Nephron progenitor cell (in vitro differentiated cells): Measurements from ENCODE around the gene WFIKKN1.

Source experiments
- DNase-seq: peaks from one replicate; pipeline ENCODE4 v3.0.0; 2021
- H3K27ac Mint-ChIP-seq: 2 replicates; pipeline ENCODE4 v1.8.0; 2021; ENCODE audit warnings: mild to moderate bottlenecking, moderate library complexity, mixed read lengths
- H3K27me3 Mint-ChIP-seq: 2 replicates; pipeline ENCODE4 v1.8.0; 2021; ENCODE audit warnings: mild to moderate bottlenecking, low read depth, mixed read lengths; ENCODE audit not compliant: poor library complexity
- H3K36me3 Mint-ChIP-seq: 2 replicates; pipeline ENCODE4 v1.8.0; 2021; ENCODE audit warnings: low read depth, mixed read lengths
- H3K4me1 Mint-ChIP-seq: 2 replicates; pipeline ENCODE4 v1.8.0; 2021; ENCODE audit warnings: mixed read lengths
- H3K4me3 Mint-ChIP-seq: 2 replicates; pipeline ENCODE4 v1.8.0; 2021; ENCODE audit warnings: mild to moderate bottlenecking, moderate library complexity, mixed read lengths
- H3K9me3 Mint-ChIP-seq: 2 replicates; pipeline ENCODE4 v1.8.0; 2021; ENCODE audit warnings: mild to moderate bottlenecking, moderate library complexity, mixed read lengths
- TF ChIP-seq, protein P1 (sequence below): fragments of 200-600 bp; sonication (generic); IDR thresholded peaks from 2 replicates; pipeline ENCODE4 v1.5.0; 2021; ENCODE audit warnings: antibody characterized with exemption

WFIKKN1 gene

DNA sequence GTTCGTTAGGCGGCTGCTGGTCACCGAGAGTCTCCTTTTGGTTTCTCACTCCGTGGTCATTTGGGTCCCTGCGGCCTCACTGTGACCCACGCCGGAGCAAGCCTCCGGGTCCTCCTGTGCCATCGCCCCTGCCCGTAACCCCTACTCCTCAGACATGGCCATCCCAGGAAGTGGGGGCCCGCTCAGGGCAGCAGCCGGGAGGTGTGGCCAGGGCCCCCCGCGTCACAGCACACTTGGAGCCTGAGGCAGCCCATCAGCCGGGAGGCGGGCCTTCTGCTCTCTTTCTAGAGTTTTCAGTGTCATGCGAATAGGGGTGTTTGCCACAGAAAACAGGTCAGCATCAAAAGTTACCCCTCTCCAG lies 7.9 kb upstream of the WFIKKN1 start:
- H3K36me3 Mint-ChIP-seq = peaks cover 6% of the 10 kb centered on the region

DNA sequence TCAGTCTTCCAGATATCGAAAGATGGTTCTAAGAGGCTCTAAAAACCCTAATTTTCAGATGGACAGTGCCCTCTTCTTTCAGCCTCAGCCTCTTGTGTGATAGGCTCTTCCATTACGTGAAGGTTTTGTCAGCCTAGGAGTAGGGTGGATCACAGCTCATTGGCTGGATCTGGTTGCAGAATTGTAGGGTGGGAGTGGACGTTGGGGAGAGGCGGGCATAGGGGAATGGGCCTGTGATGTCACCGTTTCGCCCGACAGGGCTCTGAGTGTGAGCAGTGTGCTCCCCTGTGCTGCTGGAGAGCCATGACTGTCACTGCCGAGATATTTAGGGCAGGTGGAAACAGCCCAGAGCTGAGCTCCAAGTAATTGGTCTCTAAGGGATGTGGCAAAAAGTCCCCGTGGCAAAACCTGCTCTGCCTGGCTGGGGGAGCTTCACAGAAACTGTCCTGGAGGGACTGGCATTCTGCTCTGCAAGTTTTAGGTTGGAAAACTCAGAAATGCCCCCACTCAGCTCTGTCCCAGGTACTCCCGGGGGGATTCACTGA lies 6.2 kb upstream of the WFIKKN1 start:
- H3K9me3 Mint-ChIP-seq = no peaks in the 10 kb centered on the region
- peaks cover 3% of the 10 kb centered on the region for H3K27me3 Mint-ChIP-seq
- TF ChIP-seq, protein P1, sequence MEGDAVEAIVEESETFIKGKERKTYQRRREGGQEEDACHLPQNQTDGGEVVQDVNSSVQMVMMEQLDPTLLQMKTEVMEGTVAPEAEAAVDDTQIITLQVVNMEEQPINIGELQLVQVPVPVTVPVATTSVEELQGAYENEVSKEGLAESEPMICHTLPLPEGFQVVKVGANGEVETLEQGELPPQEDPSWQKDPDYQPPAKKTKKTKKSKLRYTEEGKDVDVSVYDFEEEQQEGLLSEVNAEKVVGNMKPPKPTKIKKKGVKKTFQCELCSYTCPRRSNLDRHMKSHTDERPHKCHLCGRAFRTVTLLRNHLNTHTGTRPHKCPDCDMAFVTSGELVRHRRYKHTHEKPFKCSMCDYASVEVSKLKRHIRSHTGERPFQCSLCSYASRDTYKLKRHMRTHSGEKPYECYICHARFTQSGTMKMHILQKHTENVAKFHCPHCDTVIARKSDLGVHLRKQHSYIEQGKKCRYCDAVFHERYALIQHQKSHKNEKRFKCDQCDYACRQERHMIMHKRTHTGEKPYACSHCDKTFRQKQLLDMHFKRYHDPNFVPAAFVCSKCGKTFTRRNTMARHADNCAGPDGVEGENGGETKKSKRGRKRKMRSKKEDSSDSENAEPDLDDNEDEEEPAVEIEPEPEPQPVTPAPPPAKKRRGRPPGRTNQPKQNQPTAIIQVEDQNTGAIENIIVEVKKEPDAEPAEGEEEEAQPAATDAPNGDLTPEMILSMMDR = no peak
- peak overlapping the region; percentile 57 for H3K4me3 Mint-ChIP-seq
- H3K27ac Mint-ChIP-seq = peak overlapping the region; percentile 98
- H3K36me3 Mint-ChIP-seq = peaks cover 11% of the 10 kb centered on the region
- H3K4me1 Mint-ChIP-seq = peaks cover 76% of the 10 kb centered on the region
- DNase-seq = no peak

More for the DNA sequence above, 7.9 kb upstream of the WFIKKN1 start:
- Mint-ChIP-seq H3K4me3 (no peak overlapping the region), H3K27me3 (peaks cover 3% of the 10 kb centered on the region), H3K4me1 (peaks cover 59% of the 10 kb centered on the region), H3K9me3 (no peaks in the 10 kb centered on the region), H3K27ac (no peak overlapping the region)
- no peak for DNase-seq
- TF ChIP-seq, protein P1 = no peak

DNA sequence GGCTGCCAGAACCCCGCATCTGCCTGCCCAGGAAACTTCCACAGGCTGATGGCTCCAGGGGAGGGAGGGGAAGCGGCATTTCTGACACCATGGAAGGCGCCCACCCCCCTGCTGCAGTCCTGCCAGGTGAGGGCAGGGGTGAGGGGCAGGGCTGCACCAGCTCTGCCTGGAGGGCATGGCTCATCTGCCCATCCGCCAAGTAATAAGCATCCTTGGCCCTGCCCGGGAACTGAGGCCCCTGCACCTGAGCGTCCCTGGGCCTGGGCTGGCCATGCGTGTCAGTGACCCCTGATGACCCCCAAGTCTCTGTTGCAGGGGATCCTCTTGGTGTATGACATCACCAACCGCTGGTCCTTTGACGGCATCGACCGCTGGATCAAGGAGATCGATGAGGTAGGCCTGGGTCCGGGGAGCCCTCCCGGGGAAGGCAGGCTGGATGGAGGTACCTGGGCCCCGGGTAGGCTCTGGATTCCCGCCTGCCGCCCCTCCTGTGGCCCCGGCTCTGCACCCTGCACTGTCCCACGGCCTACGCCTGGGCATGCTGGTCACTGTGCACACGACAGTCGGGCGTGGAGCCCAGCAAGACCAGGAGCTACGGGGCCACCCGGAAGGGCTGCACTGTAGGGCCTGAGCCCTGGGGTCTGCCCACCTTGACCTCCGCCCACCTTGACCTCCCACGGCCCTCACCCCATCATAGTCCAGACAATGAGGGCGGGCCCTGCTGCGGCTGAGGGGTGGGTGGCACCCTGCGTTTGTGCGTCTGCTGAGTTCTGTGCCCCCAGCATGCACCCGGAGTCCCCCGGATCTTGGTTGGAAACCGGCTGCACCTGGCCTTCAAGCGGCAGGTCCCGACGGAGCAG lies 5.4 kb upstream of the WFIKKN1 start:
- TF ChIP-seq, protein P1 = no peak
- peaks cover 81% of the 10 kb centered on the region for H3K4me1 Mint-ChIP-seq
- no peak for DNase-seq
- H3K27ac Mint-ChIP-seq = no peak overlapping the region
- peaks cover 11% of the 10 kb centered on the region for H3K36me3 Mint-ChIP-seq
- H3K4me3 Mint-ChIP-seq = no peak overlapping the region
- H3K9me3 Mint-ChIP-seq = no peaks in the 10 kb centered on the region
- H3K27me3 Mint-ChIP-seq = peaks cover 3% of the 10 kb centered on the region

DNA sequence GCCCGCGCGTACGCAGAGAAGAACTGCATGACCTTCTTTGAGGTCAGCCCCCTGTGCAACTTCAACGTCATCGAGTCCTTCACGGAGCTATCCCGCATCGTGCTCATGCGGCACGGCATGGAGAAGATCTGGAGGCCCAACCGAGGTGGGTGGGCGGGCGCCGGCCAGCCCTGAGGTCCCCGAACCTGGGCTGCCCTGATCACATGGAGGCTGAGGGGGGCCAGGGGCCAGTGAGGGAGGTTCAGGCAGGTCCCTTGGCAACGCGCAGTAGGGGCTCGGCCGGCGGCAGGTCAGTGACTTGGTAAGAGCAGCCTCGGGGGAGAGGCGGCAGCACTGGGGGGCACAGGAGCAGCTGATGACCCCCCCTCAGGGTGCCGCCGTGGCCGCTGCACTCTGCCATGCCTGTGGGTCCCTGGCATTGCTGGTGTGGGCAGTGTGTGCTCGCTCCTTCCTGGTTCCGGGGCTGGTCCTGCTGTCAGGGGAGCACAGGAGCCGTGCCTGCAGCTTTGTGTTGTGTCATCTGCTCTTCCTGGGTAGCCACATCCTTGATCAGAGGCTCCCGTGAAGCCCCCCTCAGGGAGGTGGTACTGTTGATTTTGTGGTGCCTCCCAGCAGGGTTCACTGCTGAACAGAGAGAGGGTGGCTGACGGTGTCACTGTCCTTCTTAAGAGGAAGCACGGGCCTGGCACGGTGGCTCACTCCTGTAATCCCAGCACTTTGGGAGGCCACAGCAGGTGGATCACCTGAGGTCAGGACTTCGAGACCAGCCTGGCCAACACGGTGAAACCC lies 4.6 kb upstream of the WFIKKN1 start:
- DNase-seq = no peak
- H3K27me3 Mint-ChIP-seq = peaks cover 3% of the 10 kb centered on the region
- TF ChIP-seq, protein P1 = no peak

DNA sequence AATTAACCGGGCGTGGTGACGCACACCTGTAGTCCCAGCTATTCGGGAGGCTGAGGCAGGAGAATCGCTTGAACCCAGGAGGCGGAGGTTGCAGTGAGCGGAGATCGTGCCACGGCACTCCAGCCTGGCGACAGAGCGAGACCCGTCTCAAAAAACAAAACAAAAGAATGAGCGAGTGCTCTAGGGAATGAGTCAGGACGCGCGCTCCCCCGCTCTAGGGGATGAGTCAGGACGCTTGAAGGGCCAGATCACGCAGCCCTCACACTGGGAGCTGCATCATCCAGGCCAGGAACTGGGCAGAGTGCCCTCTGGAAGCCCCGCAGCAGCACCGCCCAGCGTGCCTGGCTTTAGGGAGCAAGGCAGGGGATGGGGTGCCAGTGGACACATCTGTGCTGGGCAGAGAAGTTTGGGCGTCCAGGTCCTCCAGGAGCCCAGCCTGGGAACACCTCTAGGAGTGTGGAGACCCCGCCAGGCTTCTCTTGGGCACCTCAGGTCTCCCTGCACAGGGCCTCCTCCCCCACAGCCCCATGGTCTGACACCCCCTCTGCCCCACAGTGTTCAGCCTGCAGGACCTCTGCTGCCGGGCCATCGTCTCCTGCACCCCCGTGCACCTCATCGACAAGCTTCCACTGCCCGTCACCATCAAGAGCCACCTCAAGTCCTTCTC lies 3.9 kb upstream of the WFIKKN1 start:
- no peak overlapping the region for H3K4me3 Mint-ChIP-seq
- TF ChIP-seq, protein P1 = no peak
- H3K27ac Mint-ChIP-seq = peak overlapping the region; percentile 77

More for the DNA sequence above, 4.6 kb upstream of the WFIKKN1 start:
- Mint-ChIP-seq H3K36me3 (peaks cover 11% of the 10 kb centered on the region), H3K4me1 (peaks cover 78% of the 10 kb centered on the region), H3K9me3 (no peaks in the 10 kb centered on the region), H3K4me3 (no peak overlapping the region), H3K27ac (peak overlapping the region; percentile 77)

More for the DNA sequence above, 3.9 kb upstream of the WFIKKN1 start:
- Mint-ChIP-seq H3K36me3 (peaks cover 11% of the 10 kb centered on the region), H3K4me1 (peaks cover 70% of the 10 kb centered on the region), H3K9me3 (no peaks in the 10 kb centered on the region), H3K27me3 (peaks cover 3% of the 10 kb centered on the region)
- DNase-seq = no peak
